Peyer's patch (tissue), 4 donors: ENCODE measurements around the gene CWC27.

Experiments used
- POLR2A ChIP-seq, 2 donors: fragments of 450-650 bp; IDR thresholded peaks; one replicate each; pipeline ENCODE4 v1.5.1; 2017; ENCODE audit warnings: antibody characterized with exemption in 2 of 2, mild to moderate bottlenecking in 2 of 2, moderate library complexity in 2 of 2
- TF ChIP-seq, protein P1 (sequence below), 6 experiments: fragments of 450-650 bp in 4 of 6; fragments of 200-600 bp in 2 of 6; sonication (generic) in 1 of 6; IDR thresholded peaks; one replicate each; pipeline ENCODE4 v1.5.1; 2017 to 2019; ENCODE audit warnings: antibody characterized with exemption in 6 of 6, mild to moderate bottlenecking in 3 of 6, moderate library complexity in 1 of 6

DNA sequence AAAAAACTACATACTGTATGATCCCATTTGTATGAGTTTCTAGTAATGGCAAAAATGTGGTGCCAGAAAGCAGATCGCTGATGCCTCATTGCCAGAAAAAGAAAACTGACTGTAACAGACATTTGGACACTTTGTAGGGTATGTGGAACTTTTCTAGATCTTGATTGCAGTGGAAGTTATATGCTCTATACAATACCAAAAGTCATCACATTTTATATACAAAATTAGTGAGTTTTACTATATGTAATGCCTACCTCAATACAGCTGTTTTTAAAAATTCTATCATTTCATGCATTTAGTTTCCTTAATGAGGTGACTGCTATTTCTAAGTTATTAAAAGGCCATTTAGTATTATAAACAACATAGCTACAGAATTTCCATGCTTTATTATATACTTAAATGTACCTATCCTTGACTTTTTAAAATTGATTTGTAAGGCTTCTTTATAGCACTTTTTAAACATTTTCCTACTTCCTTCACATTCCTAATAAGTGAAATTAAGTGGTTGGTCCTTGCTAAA lies 199.9 kb downstream of the CWC27 start:
- TF ChIP-seq, protein P1, sequence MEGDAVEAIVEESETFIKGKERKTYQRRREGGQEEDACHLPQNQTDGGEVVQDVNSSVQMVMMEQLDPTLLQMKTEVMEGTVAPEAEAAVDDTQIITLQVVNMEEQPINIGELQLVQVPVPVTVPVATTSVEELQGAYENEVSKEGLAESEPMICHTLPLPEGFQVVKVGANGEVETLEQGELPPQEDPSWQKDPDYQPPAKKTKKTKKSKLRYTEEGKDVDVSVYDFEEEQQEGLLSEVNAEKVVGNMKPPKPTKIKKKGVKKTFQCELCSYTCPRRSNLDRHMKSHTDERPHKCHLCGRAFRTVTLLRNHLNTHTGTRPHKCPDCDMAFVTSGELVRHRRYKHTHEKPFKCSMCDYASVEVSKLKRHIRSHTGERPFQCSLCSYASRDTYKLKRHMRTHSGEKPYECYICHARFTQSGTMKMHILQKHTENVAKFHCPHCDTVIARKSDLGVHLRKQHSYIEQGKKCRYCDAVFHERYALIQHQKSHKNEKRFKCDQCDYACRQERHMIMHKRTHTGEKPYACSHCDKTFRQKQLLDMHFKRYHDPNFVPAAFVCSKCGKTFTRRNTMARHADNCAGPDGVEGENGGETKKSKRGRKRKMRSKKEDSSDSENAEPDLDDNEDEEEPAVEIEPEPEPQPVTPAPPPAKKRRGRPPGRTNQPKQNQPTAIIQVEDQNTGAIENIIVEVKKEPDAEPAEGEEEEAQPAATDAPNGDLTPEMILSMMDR (IDR thresholded peaks at IDR 0.05): no peak
- TF ChIP-seq POLR2A (IDR thresholded peaks at IDR 0.05): no peak
